ENCODE measurements around the gene SNAI1.
"Not testable (repeated sequence)": the region's sequence is repeated elsewhere in the genome, so short reads cannot be mapped to it uniquely, and the experiment has no call there.

SNAI1 gene

GRCh38 chr20:49987015-49987867 lies 4.5 kb downstream of the SNAI1 start:
- Mint-ChIP-seq H3K27me3 (peaks cover 3% of the 10 kb centered on the region), H3K4me1 (peaks cover 1% of the 10 kb centered on the region), H3K27ac (no peak overlapping the region), H3K36me3 (no peaks in the 10 kb centered on the region), H3K4me3 (no peak overlapping the region), H3K9me3 (no peaks in the 10 kb centered on the region)
- no peak for ATAC-seq (ENCODE audit: low read depth)
- no peak for DNase-seq (ENCODE audit: low spot score in 2 of 2)

- no peaks in the 10 kb centered on the region for H3K36me3 Mint-ChIP-seq
- H3K4me3 Mint-ChIP-seq: no peak overlapping the region
- no peak for ATAC-seq (ENCODE audit: low read depth)
- H3K27me3 Mint-ChIP-seq: peaks cover 3% of the 10 kb centered on the region
- DNase-seq (ENCODE audit: low spot score in 2 of 2): no peak
- H3K27ac Mint-ChIP-seq: no peak overlapping the region
- no peaks in the 10 kb centered on the region for H3K9me3 Mint-ChIP-seq
- H3K4me1 Mint-ChIP-seq: no peaks in the 10 kb centered on the region
Measured at GRCh38 chr20:49987868-49988690, 5.3 kb downstream of the SNAI1 start.

GRCh38 chr20:49989234-49990065 lies 6.7 kb downstream of the SNAI1 start:
- Mint-ChIP-seq H3K4me1 (peaks cover 5% of the 10 kb centered on the region), H3K9me3 (no peaks in the 10 kb centered on the region), H3K27ac (no peak overlapping the region)

GRCh38 chr20:49990271-49990720 lies 7.5 kb downstream of the SNAI1 start:
- ATAC-seq (ENCODE audit: low read depth) (no peak), DNase-seq (ENCODE audit: low spot score in 2 of 2) (no peak)
- H3K4me3 Mint-ChIP-seq: no peak overlapping the region
- H3K4me1 Mint-ChIP-seq: peaks cover 5% of the 10 kb centered on the region
- H3K27ac Mint-ChIP-seq: peak overlapping the region; percentile 39
- no peaks in the 10 kb centered on the region for H3K36me3 Mint-ChIP-seq
- peaks cover 3% of the 10 kb centered on the region for H3K27me3 Mint-ChIP-seq
- H3K9me3 Mint-ChIP-seq: no peaks in the 10 kb centered on the region

More at GRCh38 chr20:49989234-49990065, 6.7 kb downstream of the SNAI1 start:
- H3K27me3 Mint-ChIP-seq: peaks cover 3% of the 10 kb centered on the region
- DNase-seq (ENCODE audit: low spot score in 2 of 2) (no peak), ATAC-seq (ENCODE audit: low read depth) (no peak)
- no peaks in the 10 kb centered on the region for H3K36me3 Mint-ChIP-seq
- no peak overlapping the region for H3K4me3 Mint-ChIP-seq

GRCh38 chr20:49993301-49993751 lies 10.5 kb downstream of the SNAI1 start:
- DNase-seq (ENCODE audit: low spot score in 2 of 2): peak in 1 of 2 donors; percentile 40
- peak overlapping the region; percentile 68 for H3K27ac Mint-ChIP-seq
- H3K9me3 Mint-ChIP-seq: no peaks in the 10 kb centered on the region
- H3K4me1 Mint-ChIP-seq: peaks cover 8% of the 10 kb centered on the region
- ATAC-seq (ENCODE audit: low read depth): peak; percentile 99
- H3K27me3 Mint-ChIP-seq: peaks cover 3% of the 10 kb centered on the region
- H3K36me3 Mint-ChIP-seq: no peaks in the 10 kb centered on the region
- no peak overlapping the region for H3K4me3 Mint-ChIP-seq

DNA sequence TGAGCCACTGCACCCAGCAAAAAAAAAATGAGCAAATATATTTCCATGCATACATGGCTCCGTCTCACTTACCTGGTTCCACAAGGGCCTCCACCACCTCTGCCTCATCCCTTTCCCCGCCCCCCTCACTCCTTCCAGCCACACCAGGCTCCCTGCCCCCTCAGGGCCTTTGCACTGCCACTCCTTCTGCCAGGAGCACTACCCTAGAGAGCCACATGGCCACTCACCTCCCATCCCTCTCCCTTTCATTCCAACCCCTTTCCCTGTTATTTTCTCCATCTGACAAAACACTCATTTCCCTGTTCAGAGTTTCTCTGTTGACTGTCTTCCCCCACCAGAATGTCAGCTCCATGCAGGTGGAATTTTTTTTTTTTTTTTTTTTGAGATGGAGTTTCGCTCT lies 12.8 kb downstream of the SNAI1 start:
- H3K4me1 Mint-ChIP-seq: peaks cover 12% of the 10 kb centered on the region
- H3K4me3 Mint-ChIP-seq: no peak overlapping the region
- H3K27ac Mint-ChIP-seq: no peak overlapping the region

GRCh38 chr20:49998478-49999188 lies 15.9 kb downstream of the SNAI1 start:
- H3K36me3 Mint-ChIP-seq; H3K4me3 Mint-ChIP-seq; H3K27me3 Mint-ChIP-seq; DNase-seq (ENCODE audit: low spot score in 2 of 2); H3K27ac Mint-ChIP-seq; ATAC-seq (ENCODE audit: low read depth); H3K9me3 Mint-ChIP-seq: not testable (repeated sequence)
- H3K4me1 Mint-ChIP-seq: peaks cover 11% of the 10 kb centered on the region

More for the DNA sequence above, 12.8 kb downstream of the SNAI1 start:
- H3K9me3 Mint-ChIP-seq: no peaks in the 10 kb centered on the region
- ATAC-seq (ENCODE audit: low read depth) (no peak), DNase-seq (ENCODE audit: low spot score in 2 of 2) (no peak)
- H3K27me3 Mint-ChIP-seq: no peaks in the 10 kb centered on the region
- H3K36me3 Mint-ChIP-seq: no peaks in the 10 kb centered on the region

DNA sequence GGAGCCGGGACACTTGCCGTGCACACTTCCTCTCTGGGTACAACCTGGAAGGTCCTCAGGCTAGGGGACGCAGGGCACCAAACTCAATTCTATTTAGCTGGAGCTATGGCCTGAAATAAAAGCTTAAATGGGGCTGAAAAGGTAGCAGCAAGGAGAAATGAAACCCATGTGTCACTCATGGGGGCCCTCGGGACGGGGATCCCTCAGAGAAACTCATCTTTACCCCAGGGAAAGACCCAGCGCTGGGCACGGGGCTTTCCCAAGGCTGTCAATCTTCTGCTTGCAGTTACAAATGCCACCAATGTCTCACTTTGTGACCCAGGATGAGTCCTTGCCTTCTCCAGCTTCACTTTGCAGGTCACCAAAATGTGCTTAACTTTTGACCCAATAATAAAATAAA lies 16.5 kb downstream of the SNAI1 start:
- Mint-ChIP-seq H3K9me3 (no peaks in the 10 kb centered on the region), H3K4me1 (peaks cover 11% of the 10 kb centered on the region), H3K4me3 (no peak overlapping the region), H3K36me3 (no peaks in the 10 kb centered on the region), H3K27ac (no peak overlapping the region), H3K27me3 (peaks cover 4% of the 10 kb centered on the region)
- DNase-seq (ENCODE audit: low spot score in 2 of 2) (peak; percentile 50 to 56), ATAC-seq (ENCODE audit: low read depth) (peak; percentile 100)

- H3K4me3 Mint-ChIP-seq; DNase-seq (ENCODE audit: low spot score in 2 of 2); ATAC-seq (ENCODE audit: low read depth); H3K27ac Mint-ChIP-seq; H3K9me3 Mint-ChIP-seq; H3K36me3 Mint-ChIP-seq: not testable (repeated sequence)
- Mint-ChIP-seq H3K4me1 (peaks cover 17% of the 10 kb centered on the region), H3K27me3 (peaks cover 10% of the 10 kb centered on the region)
Measured at GRCh38 chr20:50000548-50001222, 17.9 kb downstream of the SNAI1 start.

DNA sequence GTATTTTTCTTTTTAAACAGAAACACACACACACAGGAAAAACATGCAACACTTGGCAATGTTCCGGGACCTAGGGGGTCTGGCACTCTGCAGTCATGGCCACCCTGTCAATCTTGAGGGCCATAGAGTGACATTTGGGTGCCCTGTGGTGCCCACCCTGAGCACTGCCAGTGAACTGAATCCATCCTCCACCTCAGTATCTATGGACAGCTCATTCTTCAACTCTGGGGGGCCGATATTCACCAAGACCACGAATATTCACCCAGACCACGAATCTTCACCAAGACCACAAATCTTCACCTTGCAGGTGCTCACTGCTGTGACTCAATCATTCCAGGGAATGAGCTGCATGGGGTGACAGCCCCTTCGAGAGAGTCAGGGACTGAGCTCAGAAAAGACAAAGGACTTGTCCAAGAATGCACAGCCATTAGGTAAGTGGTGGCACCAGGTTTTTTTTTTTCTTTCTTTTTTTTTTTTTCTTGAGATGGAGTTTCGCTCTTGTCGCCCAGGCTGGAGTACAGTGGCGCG lies 19.1 kb downstream of the SNAI1 start:
- no peak for ATAC-seq (ENCODE audit: low read depth)
- Mint-ChIP-seq H3K4me3 (no peak overlapping the region), H3K36me3 (no peaks in the 10 kb centered on the region), H3K4me1 (peaks cover 19% of the 10 kb centered on the region), H3K27ac (no peak overlapping the region), H3K27me3 (peaks cover 10% of the 10 kb centered on the region), H3K9me3 (no peaks in the 10 kb centered on the region)
- no peak for DNase-seq (ENCODE audit: low spot score in 2 of 2)

DNA sequence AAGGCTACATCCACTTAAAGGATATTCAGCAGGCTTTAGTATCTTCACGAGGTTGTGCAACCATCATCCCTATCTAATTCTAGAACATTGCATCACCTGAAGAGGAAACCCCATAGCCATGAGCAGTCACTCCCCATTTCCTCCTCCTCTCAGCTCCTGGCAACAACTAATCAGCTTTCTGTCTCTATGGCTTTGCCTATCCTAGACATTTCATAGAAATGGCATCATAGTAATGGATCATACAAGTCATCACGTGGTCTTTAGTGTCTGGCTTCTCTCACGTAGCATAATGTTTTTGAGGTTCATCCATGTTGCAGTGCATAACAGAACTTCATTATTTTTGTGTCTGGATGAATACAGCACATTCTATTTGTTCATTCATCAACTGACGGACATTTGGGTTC lies 20.5 kb downstream of the SNAI1 start:
- DNase-seq (ENCODE audit: low spot score in 2 of 2): no peak
- H3K27ac Mint-ChIP-seq: no peak overlapping the region
- H3K4me1 Mint-ChIP-seq: peaks cover 16% of the 10 kb centered on the region
- no peak overlapping the region for H3K4me3 Mint-ChIP-seq
- no peak for ATAC-seq (ENCODE audit: low read depth)
- peaks cover 10% of the 10 kb centered on the region for H3K27me3 Mint-ChIP-seq
- H3K9me3 Mint-ChIP-seq: no peaks in the 10 kb centered on the region
- no peaks in the 10 kb centered on the region for H3K36me3 Mint-ChIP-seq

DNA sequence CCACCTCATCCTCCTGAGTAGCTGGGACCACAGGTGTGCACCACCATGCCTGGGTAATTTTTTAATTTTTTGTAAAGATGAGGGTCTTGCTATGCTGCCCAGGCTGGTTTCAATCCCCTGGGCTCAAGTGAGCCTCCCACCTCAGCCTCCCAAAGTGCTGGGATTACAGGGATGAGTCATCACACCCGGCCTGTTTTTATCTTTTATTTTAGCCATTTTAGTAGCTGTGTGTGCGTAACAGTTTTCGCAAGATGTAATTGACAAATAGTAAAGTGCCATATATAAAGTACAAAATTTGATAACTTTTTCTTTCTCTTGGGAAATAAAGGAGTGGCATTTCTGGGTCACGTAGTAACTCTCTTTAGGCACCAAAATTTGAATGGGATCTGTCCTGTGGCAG lies 21.4 kb downstream of the SNAI1 start:
- Mint-ChIP-seq H3K27ac (no peak overlapping the region), H3K4me3 (no peak overlapping the region), H3K27me3 (peaks cover 10% of the 10 kb centered on the region), H3K9me3 (no peaks in the 10 kb centered on the region), H3K4me1 (peaks cover 15% of the 10 kb centered on the region), H3K36me3 (no peaks in the 10 kb centered on the region)
- ATAC-seq (ENCODE audit: low read depth) (no peak), DNase-seq (ENCODE audit: low spot score in 2 of 2) (no peak)
